ENCODE measurements around the gene MYH7.

MYH7 gene

DNA sequence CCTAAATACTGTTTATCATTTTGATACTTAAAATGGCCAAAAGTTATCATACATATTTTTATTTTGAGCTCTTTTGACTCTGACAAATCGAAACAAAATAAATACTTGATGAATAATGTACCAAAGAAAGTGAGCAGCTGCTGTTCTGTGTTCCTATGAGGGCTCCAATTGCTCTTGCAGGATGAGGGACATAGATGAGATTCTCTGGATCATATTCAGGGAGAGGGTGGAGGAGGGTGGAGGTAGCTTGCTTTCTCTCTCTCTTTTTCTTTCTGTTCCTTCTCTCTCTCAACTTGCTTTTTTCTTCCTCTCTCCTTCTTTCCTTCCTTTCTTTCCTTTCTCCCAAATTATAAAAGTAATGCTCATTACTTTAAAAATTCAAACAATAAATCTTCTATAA lies 8.9 kb upstream of the MYH7 start:
- H3K4me2 ChIP-seq (ENCODE audit: low read depth, low read length, poor library complexity, severe bottlenecking), result no peak overlapping the region
- no peak overlapping the region for H3K9ac ChIP-seq (ENCODE audit: low read length)
- H3F3A ChIP-seq (ENCODE audit: insufficient read depth), result no peaks in the 10 kb centered on the region
- H4K20me1 ChIP-seq (ENCODE audit: low read depth, low read length), result no peaks in the 10 kb centered on the region
- H3K4me3 ChIP-seq (ENCODE audit: insufficient read depth, low read length, poor library complexity, severe bottlenecking), result no peak overlapping the region
- no peaks in the 10 kb centered on the region for H3K9me2 ChIP-seq (replicated peaks; ENCODE audit: insufficient read depth, low read length)
- H3K9me3 ChIP-seq (ENCODE audit: insufficient read depth, low read length), result no peaks in the 10 kb centered on the region
- no peak overlapping the region for H3K27ac ChIP-seq (ENCODE audit: low read depth, low read length)
- H3K36me3 ChIP-seq (ENCODE audit: low read length), result no peaks in the 10 kb centered on the region
- H3K27me3 ChIP-seq (ENCODE audit: low read length), result no peaks in the 10 kb centered on the region
- H2AFZ ChIP-seq (ENCODE audit: low read depth, low read length, severe bottlenecking), result no peak overlapping the region
- TF ChIP-seq EZH2phosphoT487 (conservative IDR thresholded peaks at IDR 0.05; ENCODE audit: low read length), result no peak
- TF ChIP-seq, protein P1, sequence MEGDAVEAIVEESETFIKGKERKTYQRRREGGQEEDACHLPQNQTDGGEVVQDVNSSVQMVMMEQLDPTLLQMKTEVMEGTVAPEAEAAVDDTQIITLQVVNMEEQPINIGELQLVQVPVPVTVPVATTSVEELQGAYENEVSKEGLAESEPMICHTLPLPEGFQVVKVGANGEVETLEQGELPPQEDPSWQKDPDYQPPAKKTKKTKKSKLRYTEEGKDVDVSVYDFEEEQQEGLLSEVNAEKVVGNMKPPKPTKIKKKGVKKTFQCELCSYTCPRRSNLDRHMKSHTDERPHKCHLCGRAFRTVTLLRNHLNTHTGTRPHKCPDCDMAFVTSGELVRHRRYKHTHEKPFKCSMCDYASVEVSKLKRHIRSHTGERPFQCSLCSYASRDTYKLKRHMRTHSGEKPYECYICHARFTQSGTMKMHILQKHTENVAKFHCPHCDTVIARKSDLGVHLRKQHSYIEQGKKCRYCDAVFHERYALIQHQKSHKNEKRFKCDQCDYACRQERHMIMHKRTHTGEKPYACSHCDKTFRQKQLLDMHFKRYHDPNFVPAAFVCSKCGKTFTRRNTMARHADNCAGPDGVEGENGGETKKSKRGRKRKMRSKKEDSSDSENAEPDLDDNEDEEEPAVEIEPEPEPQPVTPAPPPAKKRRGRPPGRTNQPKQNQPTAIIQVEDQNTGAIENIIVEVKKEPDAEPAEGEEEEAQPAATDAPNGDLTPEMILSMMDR (IDR thresholded peaks at IDR 0.05; ENCODE audit: insufficient read depth, low read length, poor library complexity, severe bottlenecking), result no peak
- H3K79me2 ChIP-seq (ENCODE audit: insufficient read depth, low read length), result no peaks in the 10 kb centered on the region

DNA sequence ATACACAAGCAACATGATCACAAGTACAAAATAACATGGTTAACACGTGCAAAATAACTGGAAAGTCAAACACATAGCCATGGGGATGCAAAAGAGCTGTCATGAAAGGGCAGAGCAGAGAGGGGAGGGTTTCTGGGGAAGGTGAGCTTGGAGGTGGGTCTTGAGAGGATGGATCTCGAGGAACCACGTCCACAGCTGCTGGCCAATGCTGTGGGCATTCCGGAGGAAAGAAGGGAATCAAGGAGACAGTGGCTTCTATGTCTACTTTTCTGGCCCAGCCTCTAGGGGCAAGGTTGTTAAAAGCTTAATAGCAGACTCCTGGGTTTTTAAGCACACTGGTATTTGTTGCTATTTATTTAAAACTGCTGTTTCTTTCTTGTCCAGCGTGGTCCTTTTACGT lies 8.4 kb upstream of the MYH7 start:
- Histone ChIP-seq H3K9me3 (ENCODE audit: insufficient read depth, low read length) (no peaks in the 10 kb centered on the region), H4K20me1 (ENCODE audit: low read depth, low read length) (no peaks in the 10 kb centered on the region), H2AFZ (ENCODE audit: low read depth, low read length, severe bottlenecking) (no peak overlapping the region), H3K9me2 (replicated peaks; ENCODE audit: insufficient read depth, low read length) (no peaks in the 10 kb centered on the region), H3F3A (ENCODE audit: insufficient read depth) (no peaks in the 10 kb centered on the region), H3K36me3 (ENCODE audit: low read length) (no peaks in the 10 kb centered on the region), H3K27ac (ENCODE audit: low read depth, low read length) (no peak overlapping the region), H3K9ac (ENCODE audit: low read length) (no peak overlapping the region), H3K27me3 (ENCODE audit: low read length) (no peaks in the 10 kb centered on the region), H3K4me3 (ENCODE audit: insufficient read depth, low read length, poor library complexity, severe bottlenecking) (no peak overlapping the region), H3K79me2 (ENCODE audit: insufficient read depth, low read length) (no peaks in the 10 kb centered on the region), H3K4me2 (ENCODE audit: low read depth, low read length, poor library complexity, severe bottlenecking) (no peak overlapping the region)
- TF ChIP-seq EZH2phosphoT487 (conservative IDR thresholded peaks at IDR 0.05; ENCODE audit: low read length), result no peak
- TF ChIP-seq, protein P1 (IDR thresholded peaks at IDR 0.05; ENCODE audit: insufficient read depth, low read length, poor library complexity, severe bottlenecking), result no peak

DNA sequence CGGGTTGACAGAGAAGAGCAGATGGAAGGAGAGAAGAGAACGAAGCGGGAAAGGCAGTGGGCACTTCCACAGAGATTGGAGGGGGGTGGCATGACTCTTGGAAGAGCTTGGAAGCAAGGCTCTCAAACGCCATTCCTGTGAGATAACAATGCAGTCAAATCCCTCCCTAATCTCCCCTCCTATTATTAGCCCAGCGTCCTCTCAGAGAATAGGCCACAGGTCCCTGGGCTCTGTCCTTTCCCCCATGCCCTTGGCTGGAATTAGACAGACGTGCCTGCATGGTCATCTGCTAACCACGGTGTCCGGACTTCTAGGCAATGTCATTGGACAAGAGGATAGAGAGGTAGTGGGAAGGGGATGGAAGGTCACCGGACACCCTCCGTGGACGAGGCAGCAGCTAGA lies 8.0 kb upstream of the MYH7 start:
- Histone ChIP-seq H3K27ac (ENCODE audit: low read depth, low read length) (no peak overlapping the region), H3K4me3 (ENCODE audit: insufficient read depth, low read length, poor library complexity, severe bottlenecking) (no peak overlapping the region)
- TF ChIP-seq, protein P1 (IDR thresholded peaks at IDR 0.05; ENCODE audit: insufficient read depth, low read length, poor library complexity, severe bottlenecking), result no peak
- TF ChIP-seq EZH2phosphoT487 (conservative IDR thresholded peaks at IDR 0.05; ENCODE audit: low read length), result no peak

More for the DNA sequence above, 8.0 kb upstream of the MYH7 start:
- no peaks in the 10 kb centered on the region for H3K79me2 ChIP-seq (ENCODE audit: insufficient read depth, low read length)
- no peaks in the 10 kb centered on the region for H3K36me3 ChIP-seq (ENCODE audit: low read length)
- no peaks in the 10 kb centered on the region for H3K27me3 ChIP-seq (ENCODE audit: low read length)
- no peak overlapping the region for H3K4me2 ChIP-seq (ENCODE audit: low read depth, low read length, poor library complexity, severe bottlenecking)
- H3K9me2 ChIP-seq (replicated peaks; ENCODE audit: insufficient read depth, low read length), result no peaks in the 10 kb centered on the region
- H3K9me3 ChIP-seq (ENCODE audit: insufficient read depth, low read length), result no peaks in the 10 kb centered on the region
- H3F3A ChIP-seq (ENCODE audit: insufficient read depth), result no peaks in the 10 kb centered on the region
- no peak overlapping the region for H3K9ac ChIP-seq (ENCODE audit: low read length)
- H2AFZ ChIP-seq (ENCODE audit: low read depth, low read length, severe bottlenecking), result no peak overlapping the region
- no peaks in the 10 kb centered on the region for H4K20me1 ChIP-seq (ENCODE audit: low read depth, low read length)
